ENCODE results near the gene TAF13. TPM values are rescaled to one million over a fixed set of nuclear protein-coding genes. Genes with fewer than 3 reads are reported as not detected.

The TAF13 gene
- total and polyA plus RNA-seq, 9 of the 15 experiments (the other 6 are each of a cell fraction or from before 2014, with no cell fraction given), result 14.9 to 77.2 (median 38.7) TPM

DNA sequence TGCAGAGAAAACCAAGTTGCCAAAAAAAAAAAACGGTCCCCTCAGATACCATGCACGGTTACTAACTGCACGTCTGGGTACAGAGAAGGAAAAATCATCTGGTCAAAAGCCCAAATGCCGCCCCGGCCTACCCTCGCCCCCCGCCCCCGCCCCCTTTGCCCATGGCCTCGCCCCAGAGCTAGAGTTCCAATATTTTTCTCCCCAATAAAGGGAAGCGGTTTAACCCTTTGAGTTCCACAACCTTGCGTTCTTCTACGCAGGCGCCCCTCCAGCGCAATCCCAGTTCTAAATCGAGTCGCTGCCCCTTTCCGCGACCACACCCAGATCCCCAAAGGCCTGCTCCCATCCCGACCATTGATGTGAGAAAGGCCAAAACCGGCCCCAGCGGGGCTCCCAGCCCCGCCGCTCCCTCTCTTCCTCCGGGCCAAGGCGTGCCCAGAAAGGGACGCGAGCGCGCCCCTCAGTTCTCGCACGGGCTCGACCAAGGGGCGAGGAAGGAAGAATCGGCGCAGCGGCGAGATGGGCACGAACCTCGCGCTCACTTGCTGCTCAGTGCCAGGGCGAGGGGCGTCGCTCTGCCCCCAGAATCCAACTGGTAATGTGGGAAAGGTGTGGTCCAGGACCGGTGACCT is 34.7 kb downstream of the TAF13 start (continued):
- TF ChIP-seq ZNF699 (CRISPR knock-in tag; IDR thresholded peaks at IDR 0.05; ENCODE audit: insufficient replicate concordance) (no peak), MCM7 (IDR thresholded peaks at IDR 0.05) (no peak), BRCA1 (IDR thresholded peaks at IDR 0.05) (no peak), BRCA1 (CRISPR knock-in tag; IDR thresholded peaks at IDR 0.05) (0 out of 2 replicates have a peak, but pooled peaks have one; percentile 24), TCF7L2 (IDR thresholded peaks at IDR 0.05; ENCODE audit: low read depth, low read length) (no peak), RAD21 (CRISPR knock-in tag; conservative IDR thresholded peaks at IDR 0.05 in 1 of 2, IDR thresholded peaks at IDR 0.05 in 1 of 2) (peak in 1 of 2 experiments; percentile 3; a peak in 1 of 4 replicates), CHD2 (IDR thresholded peaks at IDR 0.05; ENCODE audit: low read depth, low read length) (no peak), PHTF2 (CRISPR knock-in tag; IDR thresholded peaks at IDR 0.05) (no peak)
- TF ChIP-seq, protein P1, sequence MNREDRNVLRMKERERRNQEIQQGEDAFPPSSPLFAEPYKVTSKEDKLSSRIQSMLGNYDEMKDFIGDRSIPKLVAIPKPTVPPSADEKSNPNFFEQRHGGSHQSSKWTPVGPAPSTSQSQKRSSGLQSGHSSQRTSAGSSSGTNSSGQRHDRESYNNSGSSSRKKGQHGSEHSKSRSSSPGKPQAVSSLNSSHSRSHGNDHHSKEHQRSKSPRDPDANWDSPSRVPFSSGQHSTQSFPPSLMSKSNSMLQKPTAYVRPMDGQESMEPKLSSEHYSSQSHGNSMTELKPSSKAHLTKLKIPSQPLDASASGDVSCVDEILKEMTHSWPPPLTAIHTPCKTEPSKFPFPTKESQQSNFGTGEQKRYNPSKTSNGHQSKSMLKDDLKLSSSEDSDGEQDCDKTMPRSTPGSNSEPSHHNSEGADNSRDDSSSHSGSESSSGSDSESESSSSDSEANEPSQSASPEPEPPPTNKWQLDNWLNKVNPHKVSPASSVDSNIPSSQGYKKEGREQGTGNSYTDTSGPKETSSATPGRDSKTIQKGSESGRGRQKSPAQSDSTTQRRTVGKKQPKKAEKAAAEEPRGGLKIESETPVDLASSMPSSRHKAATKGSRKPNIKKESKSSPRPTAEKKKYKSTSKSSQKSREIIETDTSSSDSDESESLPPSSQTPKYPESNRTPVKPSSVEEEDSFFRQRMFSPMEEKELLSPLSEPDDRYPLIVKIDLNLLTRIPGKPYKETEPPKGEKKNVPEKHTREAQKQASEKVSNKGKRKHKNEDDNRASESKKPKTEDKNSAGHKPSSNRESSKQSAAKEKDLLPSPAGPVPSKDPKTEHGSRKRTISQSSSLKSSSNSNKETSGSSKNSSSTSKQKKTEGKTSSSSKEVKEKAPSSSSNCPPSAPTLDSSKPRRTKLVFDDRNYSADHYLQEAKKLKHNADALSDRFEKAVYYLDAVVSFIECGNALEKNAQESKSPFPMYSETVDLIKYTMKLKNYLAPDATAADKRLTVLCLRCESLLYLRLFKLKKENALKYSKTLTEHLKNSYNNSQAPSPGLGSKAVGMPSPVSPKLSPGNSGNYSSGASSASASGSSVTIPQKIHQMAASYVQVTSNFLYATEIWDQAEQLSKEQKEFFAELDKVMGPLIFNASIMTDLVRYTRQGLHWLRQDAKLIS (CRISPR knock-in tag; IDR thresholded peaks at IDR 0.05), result 0 out of 2 replicates have a peak, but pooled peaks have one; percentile 3
- TF ChIP-seq, protein P2, sequence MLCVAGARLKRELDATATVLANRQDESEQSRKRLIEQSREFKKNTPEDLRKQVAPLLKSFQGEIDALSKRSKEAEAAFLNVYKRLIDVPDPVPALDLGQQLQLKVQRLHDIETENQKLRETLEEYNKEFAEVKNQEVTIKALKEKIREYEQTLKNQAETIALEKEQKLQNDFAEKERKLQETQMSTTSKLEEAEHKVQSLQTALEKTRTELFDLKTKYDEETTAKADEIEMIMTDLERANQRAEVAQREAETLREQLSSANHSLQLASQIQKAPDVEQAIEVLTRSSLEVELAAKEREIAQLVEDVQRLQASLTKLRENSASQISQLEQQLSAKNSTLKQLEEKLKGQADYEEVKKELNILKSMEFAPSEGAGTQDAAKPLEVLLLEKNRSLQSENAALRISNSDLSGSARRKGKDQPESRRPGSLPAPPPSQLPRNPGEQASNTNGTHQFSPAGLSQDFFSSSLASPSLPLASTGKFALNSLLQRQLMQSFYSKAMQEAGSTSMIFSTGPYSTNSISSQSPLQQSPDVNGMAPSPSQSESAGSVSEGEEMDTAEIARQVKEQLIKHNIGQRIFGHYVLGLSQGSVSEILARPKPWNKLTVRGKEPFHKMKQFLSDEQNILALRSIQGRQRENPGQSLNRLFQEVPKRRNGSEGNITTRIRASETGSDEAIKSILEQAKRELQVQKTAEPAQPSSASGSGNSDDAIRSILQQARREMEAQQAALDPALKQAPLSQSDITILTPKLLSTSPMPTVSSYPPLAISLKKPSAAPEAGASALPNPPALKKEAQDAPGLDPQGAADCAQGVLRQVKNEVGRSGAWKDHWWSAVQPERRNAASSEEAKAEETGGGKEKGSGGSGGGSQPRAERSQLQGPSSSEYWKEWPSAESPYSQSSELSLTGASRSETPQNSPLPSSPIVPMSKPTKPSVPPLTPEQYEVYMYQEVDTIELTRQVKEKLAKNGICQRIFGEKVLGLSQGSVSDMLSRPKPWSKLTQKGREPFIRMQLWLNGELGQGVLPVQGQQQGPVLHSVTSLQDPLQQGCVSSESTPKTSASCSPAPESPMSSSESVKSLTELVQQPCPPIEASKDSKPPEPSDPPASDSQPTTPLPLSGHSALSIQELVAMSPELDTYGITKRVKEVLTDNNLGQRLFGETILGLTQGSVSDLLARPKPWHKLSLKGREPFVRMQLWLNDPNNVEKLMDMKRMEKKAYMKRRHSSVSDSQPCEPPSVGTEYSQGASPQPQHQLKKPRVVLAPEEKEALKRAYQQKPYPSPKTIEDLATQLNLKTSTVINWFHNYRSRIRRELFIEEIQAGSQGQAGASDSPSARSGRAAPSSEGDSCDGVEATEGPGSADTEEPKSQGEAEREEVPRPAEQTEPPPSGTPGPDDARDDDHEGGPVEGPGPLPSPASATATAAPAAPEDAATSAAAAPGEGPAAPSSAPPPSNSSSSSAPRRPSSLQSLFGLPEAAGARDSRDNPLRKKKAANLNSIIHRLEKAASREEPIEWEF (CRISPR knock-in tag; IDR thresholded peaks at IDR 0.05), result no peak
- TF ChIP-seq, protein P3, sequence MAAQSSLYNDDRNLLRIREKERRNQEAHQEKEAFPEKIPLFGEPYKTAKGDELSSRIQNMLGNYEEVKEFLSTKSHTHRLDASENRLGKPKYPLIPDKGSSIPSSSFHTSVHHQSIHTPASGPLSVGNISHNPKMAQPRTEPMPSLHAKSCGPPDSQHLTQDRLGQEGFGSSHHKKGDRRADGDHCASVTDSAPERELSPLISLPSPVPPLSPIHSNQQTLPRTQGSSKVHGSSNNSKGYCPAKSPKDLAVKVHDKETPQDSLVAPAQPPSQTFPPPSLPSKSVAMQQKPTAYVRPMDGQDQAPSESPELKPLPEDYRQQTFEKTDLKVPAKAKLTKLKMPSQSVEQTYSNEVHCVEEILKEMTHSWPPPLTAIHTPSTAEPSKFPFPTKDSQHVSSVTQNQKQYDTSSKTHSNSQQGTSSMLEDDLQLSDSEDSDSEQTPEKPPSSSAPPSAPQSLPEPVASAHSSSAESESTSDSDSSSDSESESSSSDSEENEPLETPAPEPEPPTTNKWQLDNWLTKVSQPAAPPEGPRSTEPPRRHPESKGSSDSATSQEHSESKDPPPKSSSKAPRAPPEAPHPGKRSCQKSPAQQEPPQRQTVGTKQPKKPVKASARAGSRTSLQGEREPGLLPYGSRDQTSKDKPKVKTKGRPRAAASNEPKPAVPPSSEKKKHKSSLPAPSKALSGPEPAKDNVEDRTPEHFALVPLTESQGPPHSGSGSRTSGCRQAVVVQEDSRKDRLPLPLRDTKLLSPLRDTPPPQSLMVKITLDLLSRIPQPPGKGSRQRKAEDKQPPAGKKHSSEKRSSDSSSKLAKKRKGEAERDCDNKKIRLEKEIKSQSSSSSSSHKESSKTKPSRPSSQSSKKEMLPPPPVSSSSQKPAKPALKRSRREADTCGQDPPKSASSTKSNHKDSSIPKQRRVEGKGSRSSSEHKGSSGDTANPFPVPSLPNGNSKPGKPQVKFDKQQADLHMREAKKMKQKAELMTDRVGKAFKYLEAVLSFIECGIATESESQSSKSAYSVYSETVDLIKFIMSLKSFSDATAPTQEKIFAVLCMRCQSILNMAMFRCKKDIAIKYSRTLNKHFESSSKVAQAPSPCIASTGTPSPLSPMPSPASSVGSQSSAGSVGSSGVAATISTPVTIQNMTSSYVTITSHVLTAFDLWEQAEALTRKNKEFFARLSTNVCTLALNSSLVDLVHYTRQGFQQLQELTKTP (IDR thresholded peaks at IDR 0.05; ENCODE audit: low read depth in 1 of 2, partially characterized antibody in 2 of 2), result no peak
- TF ChIP-seq, protein P4, sequence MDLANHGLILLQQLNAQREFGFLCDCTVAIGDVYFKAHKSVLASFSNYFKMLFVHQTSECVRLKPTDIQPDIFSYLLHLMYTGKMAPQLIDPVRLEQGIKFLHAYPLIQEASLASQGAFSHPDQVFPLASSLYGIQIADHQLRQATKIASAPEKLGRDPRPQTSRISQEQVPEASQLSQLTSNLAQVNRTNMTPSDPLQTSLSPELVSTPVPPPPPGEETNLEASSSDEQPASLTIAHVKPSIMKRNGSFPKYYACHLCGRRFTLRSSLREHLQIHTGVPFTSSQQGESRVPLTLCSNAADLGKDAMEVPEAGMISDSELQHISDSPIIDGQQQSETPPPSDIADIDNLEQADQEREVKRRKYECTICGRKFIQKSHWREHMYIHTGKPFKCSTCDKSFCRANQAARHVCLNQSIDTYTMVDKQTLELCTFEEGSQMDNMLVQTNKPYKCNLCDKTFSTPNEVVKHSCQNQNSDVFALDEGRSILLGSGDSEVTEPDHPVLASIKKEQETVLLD (IDR thresholded peaks at IDR 0.05), result peak; percentile 25; the same call in 1 of the 2 replicates
